Stimulated activated CD4-positive, alpha-beta T cell treated with anti-CD3 and anti-CD28 coated beads, Interleukin-2, amount 100 ng/mL, for 48 hours (primary cell): Measurements from ENCODE around the gene CNGA2.

Source experiments
- DNase-seq, 2 donors: peaks; one replicate each; pipeline ENCODE4 v3.0.0-alpha.2; 2020

The CNGA2 gene

DNA sequence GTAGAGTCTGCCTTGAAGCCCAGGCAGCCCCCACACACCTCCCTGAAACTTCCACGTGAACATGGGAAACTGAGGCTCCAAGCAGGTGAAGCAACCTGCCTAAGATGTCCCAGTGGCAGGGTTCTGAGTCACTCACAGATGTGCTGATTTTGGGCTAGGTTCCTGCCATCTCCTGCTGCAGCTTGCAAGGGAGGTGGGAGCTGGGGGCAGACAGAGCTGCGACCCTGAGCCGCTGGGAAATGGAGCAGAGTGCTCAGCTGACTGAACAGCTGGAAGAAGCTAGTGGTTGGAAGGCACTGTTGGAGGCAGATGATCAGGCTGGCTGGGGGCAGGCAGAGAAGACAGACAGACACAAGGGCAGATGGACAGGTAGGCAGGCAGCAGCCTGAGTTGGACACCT is 22.3 kb upstream of the CNGA2 start:
- DNase-seq, result no peak

DNA sequence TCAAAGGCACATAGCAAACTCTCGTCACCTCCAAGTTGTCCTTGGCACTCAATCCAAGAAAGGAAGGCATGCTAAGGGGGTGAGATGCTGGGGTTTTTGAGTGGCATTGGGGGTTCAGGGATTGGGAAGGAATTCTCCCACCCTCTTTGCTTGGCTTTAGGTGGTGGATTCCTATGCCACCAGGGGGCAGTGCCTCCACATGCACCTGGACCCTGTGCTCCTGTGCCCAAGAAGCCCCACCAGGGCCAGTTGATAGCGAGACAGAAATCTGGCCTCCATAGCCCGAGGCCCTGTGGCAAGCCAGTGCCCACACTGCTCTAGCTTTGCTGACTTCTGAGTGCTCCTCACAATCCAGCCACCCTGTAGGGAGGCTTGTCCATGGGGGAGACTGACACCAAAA is 20.7 kb upstream of the CNGA2 start:
- DNase-seq, result peak; percentile 1 to 14

DNA sequence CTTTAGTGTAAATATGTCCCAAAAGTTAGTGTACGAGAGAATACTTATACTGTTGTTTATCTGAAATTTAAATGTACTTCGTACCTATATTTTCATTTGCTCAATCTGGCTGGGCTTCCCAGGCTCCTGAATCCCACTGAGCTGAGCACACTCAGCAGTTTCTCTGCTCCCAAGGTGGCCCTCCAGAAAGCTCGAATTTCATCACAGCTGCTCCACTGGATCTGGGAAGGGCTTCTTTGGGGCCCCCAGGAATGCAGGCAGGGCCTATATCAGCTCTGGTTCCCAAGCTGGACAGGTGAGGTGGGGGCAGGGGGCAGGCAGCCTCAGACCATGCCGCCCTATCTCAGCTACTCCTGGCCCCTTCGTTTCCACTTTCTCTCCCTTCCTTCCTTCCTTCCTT is 20.2 kb upstream of the CNGA2 start:
- no peak for DNase-seq

DNA sequence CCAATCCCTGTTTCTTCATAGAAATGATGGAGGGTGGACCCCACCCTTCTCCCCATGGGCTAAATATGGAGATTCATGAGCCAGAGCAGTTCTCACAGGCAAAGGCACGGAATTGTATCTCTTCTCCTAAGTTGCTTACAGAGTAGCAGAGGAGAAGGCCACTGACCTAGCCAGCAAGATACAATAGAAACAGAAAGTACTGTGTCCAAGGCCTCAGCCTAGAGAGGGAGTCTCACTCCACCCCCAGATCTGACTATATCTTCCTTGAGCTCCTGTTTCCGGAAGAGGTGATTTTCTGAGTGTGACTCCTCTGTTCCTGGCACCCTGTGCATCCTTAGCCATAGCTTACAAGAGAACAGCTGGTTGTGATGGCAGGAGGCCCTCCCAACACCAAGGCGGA is 18.8 kb upstream of the CNGA2 start, which contains the start of gene FATE1:
Gene FATE1, plus strand, starts transcription at position 284 of the 400 bp plus-strand sequence. Its CDS starts 85 bp downstream, at position 369.
- DNase-seq, result no peak

DNA sequence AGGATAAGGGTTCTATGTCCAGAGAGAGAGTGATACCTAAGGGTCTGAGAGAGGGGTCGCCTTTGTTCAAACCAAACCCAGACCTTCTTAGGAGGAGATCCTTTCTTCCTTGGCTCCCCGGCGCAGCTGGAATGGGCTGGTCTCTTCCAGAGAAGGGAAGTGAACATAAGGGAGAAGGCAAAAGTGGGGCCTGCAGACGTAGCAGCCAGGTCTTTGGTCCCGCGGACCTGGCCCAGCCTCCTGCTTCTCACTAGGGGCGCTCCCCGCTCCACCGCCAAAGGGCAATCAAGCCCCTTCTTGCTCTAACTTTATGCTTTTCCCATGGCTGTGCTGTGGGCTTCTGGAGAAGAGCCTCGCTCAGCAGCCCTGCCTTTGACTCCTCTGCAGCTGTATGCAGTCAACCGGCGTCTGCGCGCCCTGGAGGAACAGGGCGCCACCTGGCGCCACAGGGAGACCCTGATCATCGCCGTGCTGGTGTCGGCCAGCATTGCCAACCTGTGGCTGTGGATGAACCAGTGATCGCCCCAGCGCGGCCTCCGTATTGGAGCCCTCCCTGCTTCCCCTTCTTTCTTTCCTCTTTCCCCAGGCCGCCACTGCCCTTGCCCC is 12.2 kb upstream of the CNGA2 start:
- peak in 1 of 2 donors; percentile 7 for DNase-seq

DNA sequence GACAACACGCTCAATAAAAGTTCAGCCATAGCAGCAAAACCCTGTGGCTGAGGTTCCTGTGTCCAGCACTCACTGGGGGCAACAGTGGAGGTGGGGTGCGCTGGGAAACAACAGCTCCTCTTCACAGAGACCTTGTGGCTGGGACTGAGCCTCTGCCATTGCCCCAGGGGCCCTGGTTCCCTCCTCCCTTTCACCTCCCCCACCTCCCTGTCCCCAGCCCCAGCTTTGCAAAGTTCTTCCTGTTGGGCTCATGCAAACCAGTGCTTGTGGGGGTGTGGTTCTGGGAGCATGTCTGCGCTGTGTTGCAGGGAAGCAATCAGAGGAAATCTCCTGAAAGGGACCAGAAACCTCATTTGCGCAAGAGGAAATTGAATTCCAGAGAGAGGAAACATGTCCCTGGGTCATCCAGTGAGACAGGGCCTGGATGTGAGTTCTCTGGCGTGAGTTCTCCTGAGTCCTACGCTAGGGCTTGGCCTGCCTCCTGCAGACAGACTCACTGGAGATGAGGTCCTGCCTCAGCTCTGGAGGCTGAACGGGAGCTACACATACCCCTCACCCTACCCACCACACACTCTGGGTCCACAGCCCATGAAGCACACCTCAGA is 11.3 kb upstream of the CNGA2 start:
- DNase-seq, result no peak

DNA sequence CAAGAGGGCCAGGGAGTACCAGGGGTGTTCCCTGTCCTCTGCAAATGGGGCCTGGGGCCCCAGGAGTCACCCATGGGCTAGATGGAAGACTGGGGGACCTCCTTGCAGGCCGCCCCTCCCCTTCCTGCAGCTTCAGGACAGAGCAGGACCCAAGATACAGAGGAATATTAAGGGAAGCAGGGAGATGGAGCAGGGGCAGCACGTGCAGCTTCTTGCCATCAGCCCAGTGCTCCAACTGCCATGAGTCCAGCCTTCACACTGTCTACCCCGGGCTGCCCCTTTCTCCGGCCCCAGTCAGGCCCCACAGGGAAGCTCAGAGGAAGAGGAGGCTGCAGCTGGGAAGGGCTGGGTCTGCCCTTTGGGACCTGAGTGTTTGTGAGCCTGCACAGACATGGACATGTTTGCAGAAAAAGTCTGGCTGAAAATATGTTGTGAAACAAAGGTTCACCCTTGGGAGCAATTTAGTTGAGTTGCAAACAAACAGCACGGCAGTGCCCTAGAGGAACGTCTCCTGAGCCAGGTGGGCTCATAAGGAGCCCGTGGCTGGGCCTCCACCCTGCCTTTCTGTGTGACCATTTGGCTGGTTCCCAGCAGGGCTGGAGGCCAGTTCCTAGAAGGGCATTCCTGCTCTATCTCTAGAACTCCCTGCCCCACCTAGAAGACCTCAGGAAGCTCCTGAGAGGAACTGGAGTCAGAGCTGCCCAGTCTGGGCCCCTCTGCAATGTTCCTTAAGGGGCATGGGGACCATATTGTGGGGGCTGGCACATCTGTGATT is 9.8 kb upstream of the CNGA2 start:
- no peak for DNase-seq

DNA sequence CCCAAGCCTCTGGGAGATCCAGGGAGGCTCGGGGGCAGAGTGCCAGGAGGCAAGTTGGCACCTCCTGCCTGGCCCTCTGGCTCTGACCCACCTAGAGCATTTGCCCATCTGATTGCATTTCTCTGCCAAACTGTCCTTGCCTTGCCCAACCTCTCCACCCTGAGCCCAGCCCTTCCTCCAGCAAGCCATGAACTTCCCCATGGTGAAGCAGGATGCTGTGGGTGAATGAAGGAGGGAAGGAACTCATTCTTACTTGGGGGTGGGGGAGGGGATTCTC is 9.3 kb upstream of the CNGA2 start:
- no peak for DNase-seq

DNA sequence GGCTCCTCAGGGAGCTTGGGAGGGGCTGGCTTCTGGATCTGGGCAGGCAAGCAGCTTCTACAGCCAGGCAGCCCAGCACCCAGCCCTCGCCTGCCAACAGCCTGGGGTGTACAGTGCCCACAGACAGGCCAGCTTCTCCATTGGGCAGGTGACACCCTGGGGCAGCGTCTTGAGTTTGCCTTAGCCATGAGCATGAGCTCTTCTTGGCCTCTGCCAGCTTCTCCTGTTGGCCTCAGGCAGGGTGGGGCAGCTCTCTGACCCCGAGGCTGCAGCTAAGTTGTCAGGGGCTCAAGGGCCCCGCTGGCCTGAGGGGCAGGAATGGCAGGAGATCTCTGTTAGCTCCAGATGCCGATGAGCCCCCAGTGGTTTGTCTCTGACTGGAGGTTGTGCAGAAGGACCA is 7.8 kb upstream of the CNGA2 start:
- no peak for DNase-seq

DNA sequence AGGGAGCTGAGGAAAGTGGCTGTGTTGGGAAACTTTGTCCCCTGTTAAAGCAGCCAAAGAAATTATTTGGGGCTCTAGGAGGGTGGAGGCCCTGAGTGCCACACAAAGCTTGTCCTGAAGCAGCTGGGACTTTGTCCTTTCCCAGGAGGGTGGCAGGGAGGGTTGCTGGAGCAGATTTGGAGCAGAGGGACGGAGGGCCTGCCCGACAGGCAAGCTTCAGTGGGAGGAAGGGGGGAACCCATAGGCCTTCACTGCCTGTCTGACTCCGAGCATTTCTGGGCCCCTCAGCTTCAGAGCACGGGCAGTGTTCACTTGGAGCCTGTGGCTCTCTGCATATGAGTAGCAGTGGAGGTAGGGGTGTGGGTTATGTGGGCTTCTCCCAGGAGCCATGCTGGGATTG is 7.2 kb upstream of the CNGA2 start:
- DNase-seq, result no peak

DNA sequence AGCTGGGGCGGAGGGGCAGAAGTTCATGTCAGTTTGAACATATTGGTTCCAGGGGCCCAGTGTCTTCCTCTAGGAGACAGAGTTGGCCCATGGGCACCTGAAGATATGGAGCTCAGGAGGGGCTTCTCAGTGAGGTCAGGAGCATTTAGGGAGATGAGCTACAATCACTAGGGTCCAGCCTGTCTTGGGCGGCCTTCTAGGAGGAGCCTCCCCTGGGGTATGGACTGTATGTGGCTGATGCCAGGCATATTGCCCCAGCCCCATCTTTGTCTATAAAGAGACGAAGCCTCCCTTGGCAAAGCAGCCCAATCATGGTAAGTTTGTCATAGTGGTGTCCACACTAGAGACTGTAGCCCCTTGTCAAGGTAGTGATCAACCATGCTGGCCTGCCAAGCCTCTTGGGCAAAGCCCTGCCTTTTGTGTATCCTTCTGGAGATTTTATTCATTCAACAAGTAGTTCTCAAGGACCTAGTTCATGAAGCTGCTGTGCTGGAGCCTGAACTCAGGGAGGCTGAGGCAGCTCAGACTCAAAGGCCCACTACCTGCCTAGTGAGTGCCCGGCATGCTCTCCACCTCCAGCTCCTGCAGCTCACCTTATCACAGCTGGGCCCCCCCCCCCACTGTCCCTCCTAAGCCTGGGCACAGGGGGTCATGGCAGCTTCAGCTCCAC is 5.4 kb upstream of the CNGA2 start:
- DNase-seq, result no peak

DNA sequence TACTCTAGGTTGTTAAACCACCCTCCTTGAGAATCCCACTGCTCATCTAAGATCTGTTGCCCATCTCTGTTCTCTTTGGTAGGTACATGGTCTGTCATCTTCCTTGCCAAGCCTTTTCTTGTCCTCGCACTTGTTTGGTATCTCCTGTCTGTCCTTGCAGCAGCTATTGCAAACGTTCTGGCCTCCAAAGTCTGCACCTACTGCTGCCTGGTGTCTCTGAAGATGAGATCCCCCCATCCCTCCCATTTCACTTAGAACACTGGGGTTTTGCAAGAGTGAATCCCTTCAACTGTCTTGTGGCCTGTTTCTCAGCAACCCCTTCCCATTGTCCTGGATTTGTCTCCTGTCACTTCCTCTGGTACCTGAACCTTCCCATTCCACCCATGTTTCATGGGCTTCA is 673 bp downstream of the CNGA2 start:
- no peak for DNase-seq

DNA sequence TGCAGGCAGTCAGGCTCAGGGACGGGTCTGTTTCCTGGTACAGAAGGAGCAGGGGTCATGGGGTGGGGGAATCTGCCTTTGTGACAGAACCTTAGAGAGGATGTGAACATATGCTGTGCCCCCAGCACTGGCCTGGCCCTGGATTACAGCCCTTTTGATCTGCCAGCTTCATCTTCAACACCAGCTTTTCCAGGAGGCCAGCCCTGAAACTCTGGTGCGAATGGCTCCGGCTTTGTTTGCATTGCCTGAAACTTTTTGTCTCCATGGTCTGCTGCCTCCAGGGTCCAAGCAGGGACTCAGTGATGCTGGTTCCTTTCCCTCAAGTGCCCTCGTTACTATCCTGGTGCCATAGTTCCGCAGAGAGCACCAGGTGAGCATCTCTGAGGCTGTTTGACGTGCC is 2.1 kb downstream of the CNGA2 start:
- DNase-seq, result no peak

DNA sequence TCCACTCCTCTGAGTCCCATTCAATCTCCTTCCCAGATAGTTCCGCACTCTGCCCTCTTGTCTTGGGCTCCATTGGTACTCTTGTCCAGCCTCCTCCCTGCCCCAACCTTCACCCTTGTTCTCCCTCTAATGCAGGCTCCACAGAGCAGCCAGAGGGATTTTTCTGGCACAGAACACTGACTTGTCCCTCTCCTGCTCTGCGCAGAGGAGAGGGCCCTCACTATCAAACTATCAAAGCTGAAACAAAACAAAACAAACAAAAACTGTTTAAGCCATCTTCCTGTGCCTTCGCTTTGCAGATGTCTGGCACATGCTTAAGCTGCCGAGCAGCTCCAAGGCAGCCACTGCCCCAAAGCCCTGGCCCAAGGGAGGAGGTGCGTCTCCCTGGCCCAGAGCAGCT is 2.9 kb downstream of the CNGA2 start:
- DNase-seq, result no peak

DNA sequence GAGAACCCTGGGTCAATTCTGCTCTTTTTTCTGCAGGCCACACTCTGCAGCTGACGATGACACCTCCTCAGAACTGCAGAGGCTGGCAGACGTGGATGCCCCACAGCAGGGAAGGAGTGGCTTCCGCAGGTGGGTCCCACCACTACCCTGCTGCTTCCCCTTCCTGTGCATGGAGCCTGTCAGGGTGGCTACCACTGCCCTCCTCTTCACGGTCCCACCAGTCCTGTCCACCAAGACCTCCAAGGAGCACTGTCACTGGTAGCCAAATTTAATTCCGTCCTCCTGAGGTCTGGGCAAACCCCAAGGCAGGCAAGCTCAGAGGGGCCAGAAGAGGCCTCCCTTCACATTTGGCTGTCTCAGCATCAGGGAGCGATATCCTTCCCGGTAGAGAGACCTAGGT is 4.2 kb downstream of the CNGA2 start:
- no peak for DNase-seq

DNA sequence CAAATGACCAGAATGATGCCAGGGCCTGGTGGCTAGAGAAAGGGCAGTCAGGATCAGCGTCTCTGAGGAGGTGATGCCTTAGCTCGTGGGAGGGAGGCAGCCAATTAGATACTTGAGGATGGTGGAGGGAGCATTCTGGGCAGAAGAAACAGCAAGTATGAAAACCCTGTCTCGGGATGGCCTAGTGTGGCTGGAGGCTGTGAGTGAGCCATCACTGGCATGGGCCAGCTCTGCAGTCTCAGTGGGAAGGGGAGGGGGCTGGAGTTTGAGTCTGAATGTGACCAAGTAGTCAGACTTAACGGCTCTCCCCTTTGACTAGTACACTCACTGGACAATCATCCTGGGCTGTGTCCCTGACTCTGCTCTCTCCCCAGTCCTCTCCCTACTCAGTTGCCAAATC is 7.1 kb downstream of the CNGA2 start:
- no peak for DNase-seq

DNA sequence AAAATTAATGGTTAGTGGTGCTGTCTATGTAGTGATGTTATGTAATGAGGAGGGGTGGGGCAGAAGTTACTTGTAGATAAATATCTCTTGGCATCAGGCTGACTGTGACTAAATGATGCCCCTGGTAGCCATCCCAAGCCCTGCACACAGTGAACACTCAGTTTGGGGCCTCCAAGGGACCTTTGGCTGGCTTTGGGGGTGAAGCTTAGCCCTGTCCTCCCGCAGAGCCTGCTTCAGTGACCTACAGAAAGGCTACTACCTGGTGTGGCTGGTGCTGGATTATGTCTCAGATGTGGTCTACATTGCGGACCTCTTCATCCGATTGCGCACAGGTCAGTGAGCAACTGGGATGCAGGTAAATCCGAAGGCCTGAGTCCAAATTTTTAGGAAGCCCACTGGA is 7.8 kb downstream of the CNGA2 start:
- DNase-seq, result no peak

DNA sequence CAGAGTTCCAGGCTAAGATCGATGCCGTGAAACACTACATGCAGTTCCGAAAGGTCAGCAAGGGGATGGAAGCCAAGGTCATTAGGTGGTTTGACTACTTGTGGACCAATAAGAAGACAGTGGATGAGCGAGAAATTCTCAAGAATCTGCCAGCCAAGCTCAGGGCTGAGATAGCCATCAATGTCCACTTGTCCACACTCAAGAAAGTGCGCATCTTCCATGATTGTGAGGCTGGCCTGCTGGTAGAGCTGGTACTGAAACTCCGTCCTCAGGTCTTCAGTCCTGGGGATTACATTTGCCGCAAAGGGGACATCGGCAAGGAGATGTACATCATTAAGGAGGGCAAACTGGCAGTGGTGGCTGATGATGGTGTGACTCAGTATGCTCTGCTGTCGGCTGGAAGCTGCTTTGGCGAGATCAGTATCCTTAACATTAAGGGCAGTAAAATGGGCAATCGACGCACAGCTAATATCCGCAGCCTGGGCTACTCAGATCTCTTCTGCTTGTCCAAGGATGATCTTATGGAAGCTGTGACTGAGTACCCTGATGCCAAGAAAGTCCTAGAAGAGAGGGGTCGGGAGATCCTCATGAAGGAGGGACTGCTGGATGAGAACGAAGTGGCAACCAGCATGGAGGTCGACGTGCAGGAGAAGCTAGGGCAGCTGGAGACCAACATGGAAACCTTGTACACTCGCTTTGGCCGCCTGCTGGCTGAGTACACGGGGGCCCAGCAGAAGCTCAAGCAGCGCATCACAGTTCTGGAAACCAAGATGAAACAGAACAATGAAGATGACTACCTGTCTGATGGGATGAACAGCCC is 9.3 kb downstream of the CNGA2 start:
- no peak for DNase-seq

DNA sequence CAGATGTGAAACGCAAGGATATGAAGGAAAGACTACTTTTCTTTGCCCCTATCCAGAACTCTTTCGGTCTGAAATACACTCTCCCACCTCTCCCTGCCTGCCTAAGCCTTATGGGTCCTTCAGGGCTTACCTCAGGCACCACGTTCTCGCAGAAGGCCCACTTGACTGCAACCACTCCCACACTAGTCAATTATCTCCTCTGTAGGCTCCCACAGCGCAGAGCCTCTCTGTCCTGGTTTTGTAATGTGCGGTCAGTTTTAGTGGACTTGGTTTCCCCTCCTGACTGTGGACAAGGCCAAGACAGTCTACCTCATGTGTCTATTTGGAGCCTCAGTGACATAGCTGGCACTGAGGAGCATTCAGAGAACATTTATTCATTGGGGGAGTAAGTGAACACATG is 11.1 kb downstream of the CNGA2 start:
- no peak for DNase-seq

DNA sequence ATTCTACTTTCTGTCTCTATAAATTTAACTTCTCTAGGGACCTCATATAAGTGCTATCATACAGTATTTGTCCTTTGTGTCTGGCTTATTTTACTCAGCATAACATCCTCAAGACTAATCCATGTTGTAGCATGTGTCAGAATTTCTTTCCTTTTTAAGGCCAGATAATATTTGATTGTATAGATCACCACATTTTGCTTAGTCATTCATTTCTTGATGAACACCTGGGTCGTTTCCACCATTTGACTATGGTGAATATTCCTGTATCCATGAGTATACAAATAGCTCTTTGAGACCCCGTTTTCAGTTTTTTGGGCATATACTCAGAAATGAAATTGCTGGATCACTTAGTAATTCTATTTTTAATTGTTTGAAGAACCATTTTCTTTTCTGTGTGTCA is 12.0 kb downstream of the CNGA2 start:
- DNase-seq, result no peak

DNA sequence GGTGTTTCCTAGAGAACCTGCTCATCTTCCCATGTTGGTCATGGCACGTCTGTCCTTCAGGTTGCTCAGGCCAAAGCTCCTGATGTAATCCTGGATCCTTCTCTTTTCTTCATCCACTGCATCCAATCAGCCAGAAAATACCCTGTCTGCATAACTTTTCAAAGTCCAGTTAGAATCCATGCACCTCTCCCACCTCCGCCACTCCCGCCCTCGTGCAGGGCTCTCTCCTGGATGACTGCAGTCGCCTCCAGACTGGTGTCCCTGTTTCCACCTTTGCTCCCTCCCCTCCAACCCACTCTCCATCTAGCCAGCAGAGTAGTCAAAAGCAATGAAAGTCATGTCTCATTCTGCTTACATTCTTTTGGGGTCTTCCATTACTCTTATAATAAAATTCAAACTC is 16.0 kb downstream of the CNGA2 start:
- no peak for DNase-seq

DNA sequence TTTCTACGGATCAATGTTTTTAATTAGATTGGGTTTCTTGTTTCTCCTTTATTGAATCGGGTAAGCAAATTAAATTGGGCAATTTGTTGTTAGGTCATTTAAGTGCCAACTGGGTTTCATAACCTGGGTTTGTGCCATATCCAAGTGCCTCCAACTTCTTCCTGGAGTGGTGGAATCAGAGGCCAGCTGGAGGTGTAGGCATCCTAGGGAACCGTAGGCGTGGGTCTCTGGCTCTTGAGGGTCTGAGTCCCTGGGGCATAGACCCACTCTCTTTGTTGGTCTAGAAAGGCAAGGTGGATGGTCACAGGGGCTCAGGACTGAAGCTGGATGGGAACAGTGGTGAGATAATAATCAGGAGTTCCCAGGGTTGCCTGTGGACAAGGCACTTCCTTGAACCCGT is 18.3 kb downstream of the CNGA2 start:
- DNase-seq, result no peak
